NCI-H524 treated with DMSO at 0.1 percent for 48 hours (cell line): ENCODE measurements around the gene CHERP.
"Not testable (repeated sequence)": the region's sequence is repeated elsewhere in the genome, so short reads cannot be mapped to it uniquely, and the experiment has no call there.

Experiments used
- DNase-seq: peaks from one replicate; lab custom pipeline; 2025; lab: John Stamatoyannopoulos, UW

Gene CHERP

GRCh38 chr19:16520074-16520973 lies 21.9 kb downstream of the CHERP start:
- DNase-seq: no peak

GRCh38 chr19:16519230-16519687 lies 23.0 kb downstream of the CHERP start:
- no peak for DNase-seq

GRCh38 chr19:16518483-16519229 lies 23.6 kb downstream of the CHERP start:
- DNase-seq: no peak

- no peak for DNase-seq
Observed at GRCh38 chr19:16518061-16518460, 24.2 kb downstream of the CHERP start.

GRCh38 chr19:16516923-16517610 lies 25.2 kb downstream of the CHERP start:
- no peak for DNase-seq

- DNase-seq: no peak
Observed at GRCh38 chr19:16516381-16516780, 25.9 kb downstream of the CHERP start.

- DNase-seq: no peak
Observed at GRCh38 chr19:16514383-16515019, 27.7 kb downstream of the CHERP start.

GRCh38 chr19:16512611-16513010 lies 29.6 kb downstream of the CHERP start:
- DNase-seq: not testable (repeated sequence)

- no peak for DNase-seq
Observed at GRCh38 chr19:16509141-16510061, 32.8 kb downstream of the CHERP start.

- no peak for DNase-seq
Observed at GRCh38 chr19:16508546-16508945, 33.7 kb downstream of the CHERP start.

- DNase-seq: no peak
Observed at GRCh38 chr19:16506961-16507360, 35.3 kb downstream of the CHERP start.

- not testable (repeated sequence) for DNase-seq
Observed at GRCh38 chr19:16506161-16506560, 36.1 kb downstream of the CHERP start.

- no peak for DNase-seq
Observed at GRCh38 chr19:16504271-16504670, 38.0 kb downstream of the CHERP start.

- DNase-seq: no peak
Observed at GRCh38 chr19:16497837-16498236, 44.4 kb downstream of the CHERP start.

GRCh38 chr19:16497042-16497441 lies 45.2 kb downstream of the CHERP start:
- no peak for DNase-seq

GRCh38 chr19:16496613-16496983 lies 45.6 kb downstream of the CHERP start:
- DNase-seq: no peak

GRCh38 chr19:16495982-16496612 lies 46.1 kb downstream of the CHERP start, which contains the start of the genes C19orf44 and CALR3:
Gene C19orf44, plus strand, starts transcription at chr19:16496394. Its CDS starts 4,399 bp downstream, at chr19:16500793.
Gene CALR3, minus strand, starts transcription at chr19:16496167. Its CDS starts 38 bp downstream, at chr19:16496129.
- peak; percentile 97 for DNase-seq

GRCh38 chr19:16486476-16486875 lies 55.8 kb downstream of the CHERP start:
- DNase-seq: not testable (repeated sequence)

- no peak for DNase-seq
Observed at GRCh38 chr19:16482745-16483144, 59.5 kb downstream of the CHERP start.

GRCh38 chr19:16477311-16477710 lies 64.9 kb downstream of the CHERP start:
- no peak for DNase-seq
